ENCODE measurements around the gene PGM5. TPM values are rescaled to one million over a fixed set of nuclear protein-coding genes. Genes with fewer than 3 reads are reported as not detected.

Gene PGM5
- total and polyA plus RNA-seq, 2 experiments from 2014 or later: not detected

DNA sequence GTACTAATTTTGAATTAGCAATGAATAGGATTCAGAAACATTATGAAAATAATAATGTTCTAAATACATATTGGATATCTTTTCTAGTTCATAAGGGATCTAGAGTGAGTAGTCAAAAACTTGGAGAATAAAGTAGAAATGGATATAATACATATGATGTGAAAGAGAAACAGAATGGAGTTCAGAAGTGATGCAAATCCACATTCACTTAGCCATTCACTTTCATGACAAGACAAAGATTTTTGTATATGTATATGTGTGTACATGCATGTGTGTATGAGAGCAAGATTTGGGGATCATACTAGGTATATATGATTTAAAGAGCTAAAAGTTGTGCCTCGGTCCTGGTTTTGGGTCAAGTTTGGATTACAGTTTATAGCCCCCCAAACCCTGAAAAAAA, 150.1 kb downstream of the PGM5 start:
- TF ChIP-seq ZNF114 (CRISPR knock-in tag; IDR thresholded peaks at IDR 0.05) (no peak), EZH2phosphoT487 (IDR thresholded peaks at IDR 0.05; ENCODE audit: unreplicated experiment) (no peak), ZNF331 (CRISPR knock-in tag; IDR thresholded peaks at IDR 0.05; ENCODE audit: low read depth) (no peak), NANOG (IDR thresholded peaks at IDR 0.05; ENCODE audit: borderline replicate concordance) (no peak), EZH2 (IDR thresholded peaks at IDR 0.05; ENCODE audit: low read depth, unreplicated experiment) (no peak), POLR2AphosphoS5 (IDR thresholded peaks at IDR 0.05; ENCODE audit: low read depth) (no peak), CREB1 (CRISPR knock-in tag; IDR thresholded peaks at IDR 0.05; ENCODE audit: low read depth) (no peak), STAT1 (IDR thresholded peaks at IDR 0.05; ENCODE audit: unreplicated experiment) (no peak), JUNB (IDR thresholded peaks at IDR 0.05; ENCODE audit: unreplicated experiment) (no peak)
- TF ChIP-seq, protein P1, sequence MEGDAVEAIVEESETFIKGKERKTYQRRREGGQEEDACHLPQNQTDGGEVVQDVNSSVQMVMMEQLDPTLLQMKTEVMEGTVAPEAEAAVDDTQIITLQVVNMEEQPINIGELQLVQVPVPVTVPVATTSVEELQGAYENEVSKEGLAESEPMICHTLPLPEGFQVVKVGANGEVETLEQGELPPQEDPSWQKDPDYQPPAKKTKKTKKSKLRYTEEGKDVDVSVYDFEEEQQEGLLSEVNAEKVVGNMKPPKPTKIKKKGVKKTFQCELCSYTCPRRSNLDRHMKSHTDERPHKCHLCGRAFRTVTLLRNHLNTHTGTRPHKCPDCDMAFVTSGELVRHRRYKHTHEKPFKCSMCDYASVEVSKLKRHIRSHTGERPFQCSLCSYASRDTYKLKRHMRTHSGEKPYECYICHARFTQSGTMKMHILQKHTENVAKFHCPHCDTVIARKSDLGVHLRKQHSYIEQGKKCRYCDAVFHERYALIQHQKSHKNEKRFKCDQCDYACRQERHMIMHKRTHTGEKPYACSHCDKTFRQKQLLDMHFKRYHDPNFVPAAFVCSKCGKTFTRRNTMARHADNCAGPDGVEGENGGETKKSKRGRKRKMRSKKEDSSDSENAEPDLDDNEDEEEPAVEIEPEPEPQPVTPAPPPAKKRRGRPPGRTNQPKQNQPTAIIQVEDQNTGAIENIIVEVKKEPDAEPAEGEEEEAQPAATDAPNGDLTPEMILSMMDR (conservative IDR thresholded peaks at IDR 0.05; ENCODE audit: low read depth in 2 of 2): no peak
- TF ChIP-seq, protein P2, sequence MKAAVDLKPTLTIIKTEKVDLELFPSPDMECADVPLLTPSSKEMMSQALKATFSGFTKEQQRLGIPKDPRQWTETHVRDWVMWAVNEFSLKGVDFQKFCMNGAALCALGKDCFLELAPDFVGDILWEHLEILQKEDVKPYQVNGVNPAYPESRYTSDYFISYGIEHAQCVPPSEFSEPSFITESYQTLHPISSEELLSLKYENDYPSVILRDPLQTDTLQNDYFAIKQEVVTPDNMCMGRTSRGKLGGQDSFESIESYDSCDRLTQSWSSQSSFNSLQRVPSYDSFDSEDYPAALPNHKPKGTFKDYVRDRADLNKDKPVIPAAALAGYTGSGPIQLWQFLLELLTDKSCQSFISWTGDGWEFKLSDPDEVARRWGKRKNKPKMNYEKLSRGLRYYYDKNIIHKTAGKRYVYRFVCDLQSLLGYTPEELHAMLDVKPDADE (IDR thresholded peaks at IDR 0.05): no peak
- TF ChIP-seq, protein P3, sequence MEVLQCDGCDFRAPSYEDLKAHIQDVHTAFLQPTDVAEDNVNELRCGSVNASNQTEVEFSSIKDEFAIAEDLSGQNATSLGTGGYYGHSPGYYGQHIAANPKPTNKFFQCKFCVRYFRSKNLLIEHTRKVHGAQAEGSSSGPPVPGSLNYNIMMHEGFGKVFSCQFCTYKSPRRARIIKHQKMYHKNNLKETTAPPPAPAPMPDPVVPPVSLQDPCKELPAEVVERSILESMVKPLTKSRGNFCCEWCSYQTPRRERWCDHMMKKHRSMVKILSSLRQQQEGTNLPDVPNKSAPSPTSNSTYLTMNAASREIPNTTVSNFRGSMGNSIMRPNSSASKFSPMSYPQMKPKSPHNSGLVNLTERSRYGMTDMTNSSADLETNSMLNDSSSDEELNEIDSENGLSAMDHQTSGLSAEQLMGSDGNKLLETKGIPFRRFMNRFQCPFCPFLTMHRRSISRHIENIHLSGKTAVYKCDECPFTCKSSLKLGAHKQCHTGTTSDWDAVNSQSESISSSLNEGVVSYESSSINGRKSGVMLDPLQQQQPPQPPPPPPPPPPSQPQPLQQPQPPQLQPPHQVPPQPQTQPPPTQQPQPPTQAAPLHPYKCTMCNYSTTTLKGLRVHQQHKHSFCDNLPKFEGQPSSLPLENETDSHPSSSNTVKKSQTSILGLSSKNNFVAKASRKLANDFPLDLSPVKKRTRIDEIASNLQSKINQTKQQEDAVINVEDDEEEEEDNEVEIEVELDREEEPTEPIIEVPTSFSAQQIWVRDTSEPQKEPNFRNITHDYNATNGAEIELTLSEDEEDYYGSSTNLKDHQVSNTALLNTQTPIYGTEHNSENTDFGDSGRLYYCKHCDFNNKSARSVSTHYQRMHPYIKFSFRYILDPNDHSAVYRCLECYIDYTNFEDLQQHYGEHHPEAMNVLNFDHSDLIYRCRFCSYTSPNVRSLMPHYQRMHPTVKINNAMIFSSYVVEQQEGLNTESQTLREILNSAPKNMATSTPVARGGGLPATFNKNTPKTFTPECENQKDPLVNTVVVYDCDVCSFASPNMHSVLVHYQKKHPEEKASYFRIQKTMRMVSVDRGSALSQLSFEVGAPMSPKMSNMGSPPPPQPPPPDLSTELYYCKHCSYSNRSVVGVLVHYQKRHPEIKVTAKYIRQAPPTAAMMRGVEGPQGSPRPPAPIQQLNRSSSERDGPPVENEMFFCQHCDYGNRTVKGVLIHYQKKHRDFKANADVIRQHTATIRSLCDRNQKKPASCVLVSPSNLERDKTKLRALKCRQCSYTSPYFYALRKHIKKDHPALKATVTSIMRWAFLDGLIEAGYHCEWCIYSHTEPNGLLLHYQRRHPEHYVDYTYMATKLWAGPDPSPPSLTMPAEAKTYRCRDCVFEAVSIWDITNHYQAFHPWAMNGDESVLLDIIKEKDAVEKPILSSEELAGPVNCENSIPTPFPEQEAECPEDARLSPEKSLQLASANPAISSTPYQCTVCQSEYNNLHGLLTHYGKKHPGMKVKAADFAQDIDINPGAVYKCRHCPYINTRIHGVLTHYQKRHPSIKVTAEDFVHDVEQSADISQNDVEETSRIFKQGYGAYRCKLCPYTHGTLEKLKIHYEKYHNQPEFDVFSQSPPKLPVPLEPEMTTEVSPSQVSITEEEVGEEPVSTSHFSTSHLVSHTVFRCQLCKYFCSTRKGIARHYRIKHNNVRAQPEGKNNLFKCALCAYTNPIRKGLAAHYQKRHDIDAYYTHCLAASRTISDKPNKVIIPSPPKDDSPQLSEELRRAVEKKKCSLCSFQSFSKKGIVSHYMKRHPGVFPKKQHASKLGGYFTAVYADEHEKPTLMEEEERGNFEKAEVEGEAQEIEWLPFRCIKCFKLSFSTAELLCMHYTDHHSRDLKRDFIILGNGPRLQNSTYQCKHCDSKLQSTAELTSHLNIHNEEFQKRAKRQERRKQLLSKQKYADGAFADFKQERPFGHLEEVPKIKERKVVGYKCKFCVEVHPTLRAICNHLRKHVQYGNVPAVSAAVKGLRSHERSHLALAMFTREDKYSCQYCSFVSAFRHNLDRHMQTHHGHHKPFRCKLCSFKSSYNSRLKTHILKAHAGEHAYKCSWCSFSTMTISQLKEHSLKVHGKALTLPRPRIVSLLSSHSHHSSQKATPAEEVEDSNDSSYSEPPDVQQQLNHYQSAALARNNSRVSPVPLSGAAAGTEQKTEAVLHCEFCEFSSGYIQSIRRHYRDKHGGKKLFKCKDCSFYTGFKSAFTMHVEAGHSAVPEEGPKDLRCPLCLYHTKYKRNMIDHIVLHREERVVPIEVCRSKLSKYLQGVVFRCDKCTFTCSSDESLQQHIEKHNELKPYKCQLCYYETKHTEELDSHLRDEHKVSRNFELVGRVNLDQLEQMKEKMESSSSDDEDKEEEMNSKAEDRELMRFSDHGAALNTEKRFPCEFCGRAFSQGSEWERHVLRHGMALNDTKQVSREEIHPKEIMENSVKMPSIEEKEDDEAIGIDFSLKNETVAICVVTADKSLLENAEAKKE (CRISPR knock-in tag; IDR thresholded peaks at IDR 0.05): no peak
- TF ChIP-seq, protein P4, sequence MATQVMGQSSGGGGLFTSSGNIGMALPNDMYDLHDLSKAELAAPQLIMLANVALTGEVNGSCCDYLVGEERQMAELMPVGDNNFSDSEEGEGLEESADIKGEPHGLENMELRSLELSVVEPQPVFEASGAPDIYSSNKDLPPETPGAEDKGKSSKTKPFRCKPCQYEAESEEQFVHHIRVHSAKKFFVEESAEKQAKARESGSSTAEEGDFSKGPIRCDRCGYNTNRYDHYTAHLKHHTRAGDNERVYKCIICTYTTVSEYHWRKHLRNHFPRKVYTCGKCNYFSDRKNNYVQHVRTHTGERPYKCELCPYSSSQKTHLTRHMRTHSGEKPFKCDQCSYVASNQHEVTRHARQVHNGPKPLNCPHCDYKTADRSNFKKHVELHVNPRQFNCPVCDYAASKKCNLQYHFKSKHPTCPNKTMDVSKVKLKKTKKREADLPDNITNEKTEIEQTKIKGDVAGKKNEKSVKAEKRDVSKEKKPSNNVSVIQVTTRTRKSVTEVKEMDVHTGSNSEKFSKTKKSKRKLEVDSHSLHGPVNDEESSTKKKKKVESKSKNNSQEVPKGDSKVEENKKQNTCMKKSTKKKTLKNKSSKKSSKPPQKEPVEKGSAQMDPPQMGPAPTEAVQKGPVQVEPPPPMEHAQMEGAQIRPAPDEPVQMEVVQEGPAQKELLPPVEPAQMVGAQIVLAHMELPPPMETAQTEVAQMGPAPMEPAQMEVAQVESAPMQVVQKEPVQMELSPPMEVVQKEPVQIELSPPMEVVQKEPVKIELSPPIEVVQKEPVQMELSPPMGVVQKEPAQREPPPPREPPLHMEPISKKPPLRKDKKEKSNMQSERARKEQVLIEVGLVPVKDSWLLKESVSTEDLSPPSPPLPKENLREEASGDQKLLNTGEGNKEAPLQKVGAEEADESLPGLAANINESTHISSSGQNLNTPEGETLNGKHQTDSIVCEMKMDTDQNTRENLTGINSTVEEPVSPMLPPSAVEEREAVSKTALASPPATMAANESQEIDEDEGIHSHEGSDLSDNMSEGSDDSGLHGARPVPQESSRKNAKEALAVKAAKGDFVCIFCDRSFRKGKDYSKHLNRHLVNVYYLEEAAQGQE (IDR thresholded peaks at IDR 0.05; ENCODE audit: unreplicated experiment): no peak
- Mint-ChIP-seq H3K9me3 (no peaks in the 10 kb centered on the region), H3K4me1 (peaks cover 7% of the 10 kb centered on the region), H3K4me3 (no peak overlapping the region), H3K36me3 (ENCODE audit: low read depth) (no peaks in the 10 kb centered on the region), H3K27me3 (ENCODE audit: insufficient read depth, low read depth, poor library complexity) (peaks cover 73% of the 10 kb centered on the region), H3K27ac (no peak overlapping the region)
- Histone ChIP-seq H3K79me2 (replicated peaks; ENCODE audit: insufficient read depth) (no peaks in the 10 kb centered on the region), H3F3A (replicated peaks; ENCODE audit: low read depth) (no peaks in the 10 kb centered on the region), H4K20me1 (replicated peaks; ENCODE audit: insufficient read depth) (peaks cover 13% of the 10 kb centered on the region), H3K36me3 (ENCODE audit: insufficient read depth) (no peaks in the 10 kb centered on the region), H3K4me1 (ENCODE audit: insufficient read depth) (no peaks in the 10 kb centered on the region; the same call in 1 of the 2 replicates), H3K4me3 (no peak overlapping the region), H3K27ac (ENCODE audit: low read depth) (no peak overlapping the region), H3K4me2 (no peak overlapping the region), H3K27me3 (ENCODE audit: insufficient read depth) (peaks cover 100% of the 10 kb centered on the region), H3K9me2 (ENCODE audit: insufficient read depth) (no peaks in the 10 kb centered on the region), H2AFZ (no peak overlapping the region)
- DNase-seq (ENCODE audit: low spot score): no peak
- ATAC-seq: no peak

Measured in GM23338 (cell line).